Neural progenitor cell (in vitro differentiated cells): ENCODE results near the gene DAGLB. TPM values are rescaled to one million over a fixed set of nuclear protein-coding genes. Genes with fewer than 3 reads are reported as not detected.
"Not testable (repeated sequence)": the region's sequence is repeated elsewhere in the genome, so short reads cannot be mapped to it uniquely, and the experiment has no call there.

Source experiments
- DNase-seq: peaks from one replicate; pipeline ENCODE4 v3.0.0-alpha.2; 2016; ENCODE audit warnings: low spot score
- H2AFZ ChIP-seq: fragments of 200-600 bp; sonication (generic); replicated peaks from 2 replicates; pipeline ENCODE4 v1.6.1; 2016; ENCODE audit warnings: antibody characterized with exemption
- H3F3A ChIP-seq: fragments of 200-600 bp; sonication (generic); 2 replicates; pipeline ENCODE4 v1.6.1; 2016; ENCODE audit warnings: antibody characterized with exemption, low read depth
- H3K27ac ChIP-seq: fragments of 200-600 bp; sonication (generic); 2 replicates; pipeline ENCODE4 v1.5.1; 2016; ENCODE audit warnings: mild to moderate bottlenecking
- H3K27me3 ChIP-seq: fragments of 200-600 bp; sonication (generic); 2 replicates; pipeline ENCODE4 v1.6.1; 2016; ENCODE audit warnings: mild to moderate bottlenecking, moderate library complexity
- H3K36me3 ChIP-seq: fragments of 200-600 bp; sonication (generic); 2 replicates; pipeline ENCODE4 v1.5.1; 2016
- H3K4me1 ChIP-seq: fragments of 200-600 bp; sonication (generic); 2 replicates; pipeline ENCODE4 v1.6.1; 2016; ENCODE audit warnings: mixed run types
- H3K4me2 ChIP-seq: fragments of 200-600 bp; sonication (generic); 2 replicates; pipeline ENCODE4 v1.6.1; 2016
- H3K4me3 ChIP-seq: fragments of 200-600 bp; sonication (generic); 2 replicates; pipeline ENCODE4 v1.5.1; 2016
- H3K79me2 ChIP-seq: fragments of 200-600 bp; sonication (generic); 2 replicates; pipeline ENCODE4 v1.6.1; 2016; ENCODE audit warnings: low read depth
- H3K9ac ChIP-seq: fragments of 200-600 bp; sonication (generic); 2 replicates; pipeline ENCODE4 v1.6.1; 2016
- H3K9me3 ChIP-seq: fragments of 200-600 bp; sonication (generic); 2 replicates; pipeline ENCODE4 v1.5.1; 2016; ENCODE audit warnings: low read depth
- H4K20me1 ChIP-seq: fragments of 200-600 bp; sonication (generic); 2 replicates; pipeline ENCODE4 v1.6.1; 2016; ENCODE audit warnings: low read depth
- H3K27ac Mint-ChIP-seq: 3 replicates; pipeline ENCODE4 v1.8.0; 2021; ENCODE audit warnings: mixed read lengths
- H3K27me3 Mint-ChIP-seq: 2 replicates; pipeline ENCODE4 v1.8.0; 2022; ENCODE audit warnings: low read depth, mild to moderate bottlenecking, inconsistent platforms, moderate library complexity, mixed read lengths; ENCODE audit not compliant: insufficient read depth
- H3K36me3 Mint-ChIP-seq: 3 replicates; pipeline ENCODE4 v1.8.0; 2021; ENCODE audit warnings: mixed read lengths
- H3K4me1 Mint-ChIP-seq: 3 replicates; pipeline ENCODE4 v1.8.0; 2021; ENCODE audit warnings: mixed read lengths
- H3K4me3 Mint-ChIP-seq: 3 replicates; pipeline ENCODE4 v1.8.0; 2021; ENCODE audit warnings: mild to moderate bottlenecking, moderate library complexity, mixed read lengths
- H3K9me3 Mint-ChIP-seq: 3 replicates; pipeline ENCODE4 v1.8.0; 2020; ENCODE audit warnings: mixed read lengths
- CTCF ChIP-seq: fragments of 200-600 bp; sonication (generic); IDR thresholded peaks from 2 replicates; pipeline ENCODE4 v1.5.1; 2017; ENCODE audit warnings: antibody characterized with exemption, mild to moderate bottlenecking
- EZH2 ChIP-seq: fragments of 200-600 bp; sonication (generic); IDR thresholded peaks from 2 replicates; pipeline ENCODE4 v1.6.1; 2017; ENCODE audit warnings: antibody characterized with exemption, mild to moderate bottlenecking, moderate library complexity
- EZH2phosphoT487 ChIP-seq: fragments of 200-600 bp; sonication (generic); IDR thresholded peaks from 2 replicates; pipeline ENCODE4 v1.6.1; 2017; ENCODE audit warnings: antibody characterized with exemption
- total RNA-seq: library from RNA; depleted of rRNA; stranded (reverse); fragments of >200 nt; gene quantifications from 2 replicates; pipeline ENCODE4 v1.2.3, GENCODE V29; 2015; ENCODE audit warnings: low replicate concordance

The DAGLB gene
- total RNA-seq, 1 donor from 2014 or later = 28.0 TPM

- no peaks in the 10 kb centered on the region for H3K9me3 ChIP-seq
- no peak overlapping the region for H3K27ac ChIP-seq
- no peaks in the 10 kb centered on the region for H3K79me2 ChIP-seq
- no peak for TF ChIP-seq CTCF
- peaks cover 23% of the 10 kb centered on the region for H3K36me3 Mint-ChIP-seq
- no peak overlapping the region for H3K4me2 ChIP-seq
- no peaks in the 10 kb centered on the region for H3K27me3 ChIP-seq
- H3K9ac ChIP-seq = no peak overlapping the region
- H3K9me3 Mint-ChIP-seq = peaks cover 16% of the 10 kb centered on the region
- no peaks in the 10 kb centered on the region for H3K4me1 Mint-ChIP-seq
- H3F3A ChIP-seq = no peaks in the 10 kb centered on the region
- H3K27me3 Mint-ChIP-seq = no peaks in the 10 kb centered on the region
- H3K36me3 ChIP-seq = peaks cover 17% of the 10 kb centered on the region
- no peak overlapping the region for H3K4me3 Mint-ChIP-seq
- DNase-seq = no peak
- H4K20me1 ChIP-seq = no peaks in the 10 kb centered on the region
- H3K27ac Mint-ChIP-seq = no peak overlapping the region
- H2AFZ ChIP-seq = no peak overlapping the region
- no peak overlapping the region for H3K4me3 ChIP-seq
- H3K4me1 ChIP-seq = no peaks in the 10 kb centered on the region
These were observed 14.3 kb upstream of the DAGLB start for GRCh38 chr7:6461946-6462550.

- H3K27me3 ChIP-seq = no peaks in the 10 kb centered on the region
- H2AFZ ChIP-seq = no peak overlapping the region
These were observed 13.3 kb upstream of the DAGLB start for GRCh38 chr7:6460990-6461584.

GRCh38 chr7:6460303-6460702 is 12.5 kb upstream of the DAGLB start:
- H3K4me1 ChIP-seq = no peaks in the 10 kb centered on the region
- no peaks in the 10 kb centered on the region for H3K36me3 ChIP-seq
- no peak overlapping the region for H2AFZ ChIP-seq
- H3K9ac ChIP-seq = no peak overlapping the region
- no peaks in the 10 kb centered on the region for H3K27me3 ChIP-seq
- no peaks in the 10 kb centered on the region for H3K9me3 ChIP-seq
- no peaks in the 10 kb centered on the region for H3K79me2 ChIP-seq
- no peak overlapping the region for H3K4me2 ChIP-seq
- TF ChIP-seq EZH2phosphoT487 (no peak), EZH2 (no peak), CTCF (no peak)
- H3K4me3 ChIP-seq = no peak overlapping the region
- H3K27ac Mint-ChIP-seq = no peak overlapping the region
- H4K20me1 ChIP-seq = no peaks in the 10 kb centered on the region
- H3K36me3 Mint-ChIP-seq = peaks cover 6% of the 10 kb centered on the region
- no peaks in the 10 kb centered on the region for H3K27me3 Mint-ChIP-seq
- H3K4me3 Mint-ChIP-seq = no peak overlapping the region
- DNase-seq = no peak
- H3K27ac ChIP-seq = no peak overlapping the region
- no peaks in the 10 kb centered on the region for H3K9me3 Mint-ChIP-seq
- H3F3A ChIP-seq = no peaks in the 10 kb centered on the region
- H3K4me1 Mint-ChIP-seq = no peaks in the 10 kb centered on the region

More at GRCh38 chr7:6460990-6461584, 13.3 kb upstream of the DAGLB start:
- Histone ChIP-seq H3K9ac (no peak overlapping the region), H3K79me2 (no peaks in the 10 kb centered on the region), H3K27ac (no peak overlapping the region), H3K4me2 (no peak overlapping the region), H3F3A (no peaks in the 10 kb centered on the region), H3K4me1 (no peaks in the 10 kb centered on the region), H4K20me1 (no peaks in the 10 kb centered on the region), H3K9me3 (no peaks in the 10 kb centered on the region), H3K4me3 (no peak overlapping the region), H3K36me3 (peaks cover 8% of the 10 kb centered on the region)
- H3K27ac Mint-ChIP-seq = no peak overlapping the region
- no peak for DNase-seq
- TF ChIP-seq EZH2phosphoT487 (no peak), CTCF (no peak), EZH2 (no peak)
- H3K4me3 Mint-ChIP-seq = no peak overlapping the region
- H3K4me1 Mint-ChIP-seq = no peaks in the 10 kb centered on the region
- peaks cover 7% of the 10 kb centered on the region for H3K9me3 Mint-ChIP-seq
- no peaks in the 10 kb centered on the region for H3K27me3 Mint-ChIP-seq
- H3K36me3 Mint-ChIP-seq = peaks cover 13% of the 10 kb centered on the region

GRCh38 chr7:6458676-6459075 is 10.9 kb upstream of the DAGLB start:
- not testable (repeated sequence) for DNase-seq, H3K9me3 Mint-ChIP-seq, H3K27ac Mint-ChIP-seq, H3K27me3 ChIP-seq, H3K36me3 ChIP-seq, H3K9ac ChIP-seq, H3K4me1 ChIP-seq, H3K4me2 ChIP-seq, H3K9me3 ChIP-seq, H3K27me3 Mint-ChIP-seq, H3F3A ChIP-seq, H4K20me1 ChIP-seq, H3K36me3 Mint-ChIP-seq, H3K4me1 Mint-ChIP-seq, H3K4me3 ChIP-seq, H2AFZ ChIP-seq, H3K79me2 ChIP-seq, H3K27ac ChIP-seq, H3K4me3 Mint-ChIP-seq
